Measurements from ENCODE around the gene CCDC88C. TPM values are rescaled to one million over a fixed set of nuclear protein-coding genes. Genes with fewer than 3 reads are reported as not detected.

The CCDC88C gene
- total RNA-seq, 1 experiment from 2014 or later: 64.8 TPM

DNA sequence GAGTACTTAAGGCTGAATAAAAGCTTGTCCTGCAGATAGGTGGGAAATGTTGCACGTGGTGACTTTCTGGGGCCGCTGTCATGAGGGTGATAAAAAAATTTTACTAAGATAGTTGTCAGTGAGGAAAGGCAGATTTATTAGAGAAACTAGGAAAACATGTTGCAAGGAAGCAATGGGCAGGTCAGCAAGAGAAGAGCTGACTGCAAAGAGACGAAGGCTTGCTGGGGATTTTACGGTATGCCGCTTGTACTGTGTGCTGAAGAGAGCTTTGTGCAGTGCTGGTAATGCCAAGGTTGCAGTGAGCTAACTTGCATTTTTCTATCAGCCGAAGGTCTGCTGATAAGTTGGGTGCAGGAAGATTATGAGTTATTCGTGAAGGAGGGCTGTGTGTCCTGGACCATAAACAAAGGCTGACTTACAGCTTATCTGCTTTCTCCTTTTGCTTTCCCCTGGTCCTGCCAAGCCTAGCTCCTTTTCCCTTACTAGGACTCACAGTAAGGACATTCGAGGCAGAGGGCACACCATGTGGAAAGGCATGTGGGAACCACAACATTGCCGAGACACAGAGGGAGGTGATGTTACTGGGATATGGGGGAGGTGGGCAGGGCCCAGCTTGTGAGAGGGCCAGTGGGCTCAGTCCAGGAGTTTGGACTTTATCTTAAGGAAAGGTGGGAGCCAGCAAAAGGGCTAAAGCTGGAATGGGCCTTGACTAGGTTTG, 7.4 kb upstream of the CCDC88C start (continued):
- TF ChIP-seq, protein P1, sequence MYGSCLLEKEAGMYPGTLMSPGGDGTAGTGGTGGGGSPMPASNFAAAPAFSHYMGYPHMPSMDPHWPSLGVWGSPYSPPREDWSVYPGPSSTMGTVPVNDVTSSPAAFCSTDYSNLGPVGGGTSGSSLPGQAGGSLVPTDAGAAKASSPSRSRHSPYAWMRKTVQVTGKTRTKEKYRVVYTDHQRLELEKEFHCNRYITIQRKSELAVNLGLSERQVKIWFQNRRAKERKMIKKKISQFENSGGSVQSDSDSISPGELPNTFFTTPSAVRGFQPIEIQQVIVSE (CRISPR knock-in tag; IDR thresholded peaks at IDR 0.05; ENCODE audit: borderline replicate concordance): no peak
- TF ChIP-seq OVOL2 (CRISPR knock-in tag; IDR thresholded peaks at IDR 0.05; ENCODE audit: borderline replicate concordance): no peak
- no peak for TF ChIP-seq IRF2 (CRISPR knock-in tag; IDR thresholded peaks at IDR 0.05; ENCODE audit: borderline replicate concordance, low read depth)

DNA sequence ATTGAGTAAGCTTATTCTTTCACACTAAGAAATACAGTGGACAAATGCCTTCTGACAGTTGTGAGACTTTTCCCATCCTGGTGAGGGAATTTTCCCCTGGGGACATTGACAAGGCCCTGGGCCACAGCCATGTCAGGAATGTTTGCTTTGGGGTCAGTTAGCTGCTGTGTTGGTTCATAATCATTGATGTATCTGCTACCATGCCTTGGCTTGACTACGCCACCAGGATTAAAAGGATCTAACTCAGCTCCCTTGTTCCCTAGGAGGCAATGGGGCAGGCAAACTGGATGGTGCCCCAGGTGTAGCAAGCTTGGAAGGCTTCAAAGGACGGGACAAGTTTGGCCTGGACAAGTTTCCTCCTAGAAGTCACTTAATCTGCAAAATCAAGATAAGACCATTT, 3.1 kb upstream of the CCDC88C start:
- H3K9me3 Mint-ChIP-seq: peaks cover 14% of the 10 kb centered on the region
- TF ChIP-seq GABPB1 (CRISPR knock-in tag; IDR thresholded peaks at IDR 0.05) (no peak), ZNF416 (CRISPR knock-in tag; IDR thresholded peaks at IDR 0.05) (no peak)
- TF ChIP-seq, protein P2, sequence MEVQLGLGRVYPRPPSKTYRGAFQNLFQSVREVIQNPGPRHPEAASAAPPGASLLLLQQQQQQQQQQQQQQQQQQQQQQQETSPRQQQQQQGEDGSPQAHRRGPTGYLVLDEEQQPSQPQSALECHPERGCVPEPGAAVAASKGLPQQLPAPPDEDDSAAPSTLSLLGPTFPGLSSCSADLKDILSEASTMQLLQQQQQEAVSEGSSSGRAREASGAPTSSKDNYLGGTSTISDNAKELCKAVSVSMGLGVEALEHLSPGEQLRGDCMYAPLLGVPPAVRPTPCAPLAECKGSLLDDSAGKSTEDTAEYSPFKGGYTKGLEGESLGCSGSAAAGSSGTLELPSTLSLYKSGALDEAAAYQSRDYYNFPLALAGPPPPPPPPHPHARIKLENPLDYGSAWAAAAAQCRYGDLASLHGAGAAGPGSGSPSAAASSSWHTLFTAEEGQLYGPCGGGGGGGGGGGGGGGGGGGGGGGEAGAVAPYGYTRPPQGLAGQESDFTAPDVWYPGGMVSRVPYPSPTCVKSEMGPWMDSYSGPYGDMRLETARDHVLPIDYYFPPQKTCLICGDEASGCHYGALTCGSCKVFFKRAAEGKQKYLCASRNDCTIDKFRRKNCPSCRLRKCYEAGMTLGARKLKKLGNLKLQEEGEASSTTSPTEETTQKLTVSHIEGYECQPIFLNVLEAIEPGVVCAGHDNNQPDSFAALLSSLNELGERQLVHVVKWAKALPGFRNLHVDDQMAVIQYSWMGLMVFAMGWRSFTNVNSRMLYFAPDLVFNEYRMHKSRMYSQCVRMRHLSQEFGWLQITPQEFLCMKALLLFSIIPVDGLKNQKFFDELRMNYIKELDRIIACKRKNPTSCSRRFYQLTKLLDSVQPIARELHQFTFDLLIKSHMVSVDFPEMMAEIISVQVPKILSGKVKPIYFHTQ (CRISPR knock-in tag; IDR thresholded peaks at IDR 0.05): no peak
- ChIA-PET CTCF (interaction anchor here (0.8 to 3.1 kb wide), 6 partner anchors 16 to 97 kb away, joined by 3 to 25 read pairs (median 7); no protein-coding TSS in a partner anchor), POLR2A (no interaction called here)
- H3K4me3 Mint-ChIP-seq: no peak overlapping the region
- no peak overlapping the region for H3K27ac Mint-ChIP-seq
- H3K27me3 Mint-ChIP-seq (ENCODE audit: low read depth): peaks cover 7% of the 10 kb centered on the region
- H3K4me1 Mint-ChIP-seq: peaks cover 16% of the 10 kb centered on the region
- DNase-seq (ENCODE audit: low spot score) (no peak), ATAC-seq (no peak)
- H3K36me3 Mint-ChIP-seq: peaks cover 11% of the 10 kb centered on the region

DNA sequence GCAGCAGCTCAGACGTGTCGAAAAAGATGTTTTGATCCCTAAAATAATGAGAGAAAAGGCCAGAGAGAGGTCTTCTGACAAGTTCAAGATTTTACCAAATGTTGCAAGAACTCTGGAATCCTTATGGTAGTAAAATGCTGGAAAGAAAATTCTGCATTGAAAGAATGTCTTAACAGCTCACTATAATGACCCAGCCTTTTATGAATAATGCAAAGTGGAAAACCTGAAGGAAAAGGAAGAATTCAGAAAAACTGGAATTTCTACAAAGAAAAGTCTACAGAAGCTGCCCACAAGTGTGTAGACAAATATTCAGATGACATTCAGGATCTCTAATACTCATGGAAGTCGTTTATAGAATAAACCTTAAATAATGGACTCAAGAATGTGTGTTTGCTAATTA, 1.8 kb upstream of the CCDC88C start:
- H3K9me3 Mint-ChIP-seq: peaks cover 6% of the 10 kb centered on the region
- TF ChIP-seq, protein P3, sequence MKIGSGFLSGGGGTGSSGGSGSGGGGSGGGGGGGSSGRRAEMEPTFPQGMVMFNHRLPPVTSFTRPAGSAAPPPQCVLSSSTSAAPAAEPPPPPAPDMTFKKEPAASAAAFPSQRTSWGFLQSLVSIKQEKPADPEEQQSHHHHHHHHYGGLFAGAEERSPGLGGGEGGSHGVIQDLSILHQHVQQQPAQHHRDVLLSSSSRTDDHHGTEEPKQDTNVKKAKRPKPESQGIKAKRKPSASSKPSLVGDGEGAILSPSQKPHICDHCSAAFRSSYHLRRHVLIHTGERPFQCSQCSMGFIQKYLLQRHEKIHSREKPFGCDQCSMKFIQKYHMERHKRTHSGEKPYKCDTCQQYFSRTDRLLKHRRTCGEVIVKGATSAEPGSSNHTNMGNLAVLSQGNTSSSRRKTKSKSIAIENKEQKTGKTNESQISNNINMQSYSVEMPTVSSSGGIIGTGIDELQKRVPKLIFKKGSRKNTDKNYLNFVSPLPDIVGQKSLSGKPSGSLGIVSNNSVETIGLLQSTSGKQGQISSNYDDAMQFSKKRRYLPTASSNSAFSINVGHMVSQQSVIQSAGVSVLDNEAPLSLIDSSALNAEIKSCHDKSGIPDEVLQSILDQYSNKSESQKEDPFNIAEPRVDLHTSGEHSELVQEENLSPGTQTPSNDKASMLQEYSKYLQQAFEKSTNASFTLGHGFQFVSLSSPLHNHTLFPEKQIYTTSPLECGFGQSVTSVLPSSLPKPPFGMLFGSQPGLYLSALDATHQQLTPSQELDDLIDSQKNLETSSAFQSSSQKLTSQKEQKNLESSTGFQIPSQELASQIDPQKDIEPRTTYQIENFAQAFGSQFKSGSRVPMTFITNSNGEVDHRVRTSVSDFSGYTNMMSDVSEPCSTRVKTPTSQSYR (CRISPR knock-in tag; IDR thresholded peaks at IDR 0.05): no peak
- TF ChIP-seq RORB (CRISPR knock-in tag; IDR thresholded peaks at IDR 0.05): no peak
- TF ChIP-seq SOX15 (CRISPR knock-in tag; IDR thresholded peaks at IDR 0.05): no peak
- TF ChIP-seq NR3C1 (CRISPR knock-in tag; conservative IDR thresholded peaks at IDR 0.05; ENCODE audit: low read depth): no peak
- no peak for TF ChIP-seq JAZF1 (CRISPR knock-in tag; IDR thresholded peaks at IDR 0.05)
- TF ChIP-seq, protein P4, sequence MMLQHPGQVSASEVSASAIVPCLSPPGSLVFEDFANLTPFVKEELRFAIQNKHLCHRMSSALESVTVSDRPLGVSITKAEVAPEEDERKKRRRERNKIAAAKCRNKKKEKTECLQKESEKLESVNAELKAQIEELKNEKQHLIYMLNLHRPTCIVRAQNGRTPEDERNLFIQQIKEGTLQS (CRISPR knock-in tag; conservative IDR thresholded peaks at IDR 0.05): no peak
- TF ChIP-seq, protein P5, sequence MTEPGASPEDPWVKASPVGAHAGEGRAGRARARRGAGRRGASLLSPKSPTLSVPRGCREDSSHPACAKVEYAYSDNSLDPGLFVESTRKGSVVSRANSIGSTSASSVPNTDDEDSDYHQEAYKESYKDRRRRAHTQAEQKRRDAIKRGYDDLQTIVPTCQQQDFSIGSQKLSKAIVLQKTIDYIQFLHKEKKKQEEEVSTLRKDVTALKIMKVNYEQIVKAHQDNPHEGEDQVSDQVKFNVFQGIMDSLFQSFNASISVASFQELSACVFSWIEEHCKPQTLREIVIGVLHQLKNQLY (CRISPR knock-in tag; IDR thresholded peaks at IDR 0.05): no peak
- peaks cover 26% of the 10 kb centered on the region for H3K4me1 Mint-ChIP-seq
- peaks cover 4% of the 10 kb centered on the region for H3K36me3 Mint-ChIP-seq
- DNase-seq (ENCODE audit: low spot score) (no peak), ATAC-seq (no peak)
- ChIA-PET POLR2A (no interaction called here), CTCF (interaction anchor here (0.7 to 3.2 kb wide), 5 partner anchors 21 to 167 kb away, joined by 3 to 35 read pairs (median 4); no protein-coding TSS in a partner anchor)
- H3K27ac Mint-ChIP-seq: no peak overlapping the region
- no peak overlapping the region for H3K4me3 Mint-ChIP-seq
- peaks cover 2% of the 10 kb centered on the region for H3K27me3 Mint-ChIP-seq (ENCODE audit: low read depth)
